ENCODE results near the gene GATD1. TPM values are rescaled to one million over a fixed set of nuclear protein-coding genes. Genes with fewer than 3 reads are reported as not detected.

GATD1 gene
- total and polyA plus RNA-seq, 11 donors = 13.4 to 30.8 (median 20.5) TPM

DNA sequence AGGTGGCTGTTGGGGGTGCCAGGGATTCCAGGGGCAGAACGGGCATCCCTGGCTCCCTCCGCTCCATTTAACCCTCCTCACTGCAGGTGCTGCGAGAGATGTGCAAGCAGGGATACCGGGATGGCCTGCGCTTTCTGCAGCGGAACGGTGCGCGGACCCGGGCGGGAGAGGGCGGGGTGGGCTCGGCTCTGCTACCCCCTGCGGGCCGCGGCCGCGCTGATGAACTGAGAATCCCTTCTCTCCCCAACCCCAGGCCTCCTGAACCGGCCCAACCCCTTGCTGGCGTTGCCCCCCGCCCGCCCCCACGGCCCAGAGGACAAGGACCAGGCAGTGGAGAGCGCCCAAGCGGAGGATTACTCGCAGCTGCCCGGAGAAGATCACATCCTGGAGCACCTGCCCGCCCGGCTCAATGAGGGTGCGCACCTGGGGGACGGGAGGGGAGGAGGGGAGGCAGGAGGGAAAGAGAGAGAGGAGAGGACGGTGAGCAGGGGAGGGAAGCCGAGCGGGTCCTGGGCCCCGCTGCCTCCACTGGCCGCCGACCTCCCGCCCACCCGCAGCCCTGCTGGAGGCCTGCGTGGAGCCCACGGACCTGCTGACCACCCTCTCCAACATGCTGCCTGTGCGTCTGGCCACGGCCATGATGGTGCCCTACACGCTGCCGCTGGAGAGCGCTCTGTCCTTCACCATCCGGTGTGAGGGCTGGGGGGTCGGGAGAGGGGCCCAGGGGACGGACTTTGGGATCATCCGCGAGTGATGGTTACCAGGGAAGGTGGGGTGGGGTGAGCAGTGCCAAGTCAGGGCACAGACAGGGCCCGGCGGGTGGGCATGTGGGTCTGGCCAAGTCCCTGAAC is 46.4 kb upstream of the GATD1 start:
- Histone ChIP-seq H3K27ac (peak overlapping the region in 1 of 12 donors; percentile 91), H3K4me3 (no peak overlapping the region), H3K9me3 (no peaks in the 10 kb centered on the region), H3K27me3 (peaks cover 0 to 8% (median 0%) of the 10 kb centered on the region in 9 donors), H3K36me3 (peaks cover 0 to 43% (median 30%) of the 10 kb centered on the region in 9 donors), H3K4me1 (peaks cover 10 to 69% (median 51%) of the 10 kb centered on the region in 12 donors)
- WGBS, 4 donors = 89 to 91% (median 90%) methylated on average over 43 to 53 of the region's 53 CpGs
- intact Hi-C loops (cut with DNase I) = no loop called here
- TF ChIP-seq CTCF (IDR thresholded peaks at IDR 0.05) (no peak), POLR2A (IDR thresholded peaks at IDR 0.05) (no peak)
- no peak for ATAC-seq
- DNase-seq = no peak

DNA sequence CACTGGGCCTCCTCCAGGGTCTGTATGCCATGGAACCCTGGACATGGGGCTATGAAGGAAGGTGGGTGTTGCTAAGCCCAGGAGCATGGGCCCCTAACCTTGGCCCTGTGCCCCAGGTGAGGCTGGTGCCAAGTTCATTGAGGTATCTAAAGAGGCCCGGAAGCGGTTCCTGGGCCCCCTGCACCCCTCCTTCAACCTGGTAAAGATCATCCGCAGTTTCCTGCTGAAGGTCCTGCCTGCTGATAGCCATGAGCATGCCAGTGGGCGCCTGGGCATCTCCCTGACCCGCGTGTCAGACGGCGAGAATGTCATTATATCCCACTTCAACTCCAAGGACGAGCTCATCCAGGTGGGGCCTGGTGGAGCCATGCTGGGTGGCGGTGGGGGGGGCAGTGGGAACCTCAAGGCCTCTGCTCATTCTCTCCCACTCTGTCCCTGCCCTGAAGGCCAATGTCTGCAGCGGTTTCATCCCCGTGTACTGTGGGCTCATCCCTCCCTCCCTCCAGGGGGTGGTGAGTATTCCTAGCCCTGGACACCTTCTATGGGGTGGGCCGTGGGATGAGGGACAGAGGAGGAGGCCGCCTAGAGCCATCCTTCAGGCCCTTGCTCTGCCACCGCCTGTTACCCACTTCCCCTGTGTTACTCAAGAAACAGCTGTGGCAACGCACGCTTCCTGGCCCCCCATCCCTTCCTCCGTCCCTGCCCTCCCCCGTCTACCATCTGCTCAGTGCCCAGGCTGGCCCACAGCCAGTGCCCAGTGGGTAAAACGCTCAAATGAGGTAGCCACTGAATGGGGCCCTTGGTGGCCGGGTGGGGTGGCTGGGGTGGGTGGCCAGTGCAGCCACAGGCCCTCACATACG is 44.5 kb upstream of the GATD1 start:
- Histone ChIP-seq H3K27ac (peak overlapping the region in 11 of 12 donors; percentile 91 to 100 (median 97)), H3K27me3 (peaks cover 0 to 1% (median 0%) of the 10 kb centered on the region in 9 donors), H3K4me3 (peak overlapping the region in 8 of 12 donors; percentile 74 to 99 (median 94)), H3K4me1 (peaks cover 10 to 53% (median 36%) of the 10 kb centered on the region in 12 donors), H3K9me3 (no peaks in the 10 kb centered on the region), H3K36me3 (peaks cover 0 to 43% (median 30%) of the 10 kb centered on the region in 9 donors)
- TF ChIP-seq CTCF (IDR thresholded peaks at IDR 0.05) (no peak), POLR2A (IDR thresholded peaks at IDR 0.05) (no peak)
- intact Hi-C loops (cut with DNase I) = no loop called here
- 63 to 68% (median 68%) methylated on average over 18 to 22 of the region's 22 CpGs for WGBS, 4 donors
- peak in 1 of 4 donors; percentile 0 for ATAC-seq
- DNase-seq = peak in 2 of 5 donors; percentile 74 to 78

DNA sequence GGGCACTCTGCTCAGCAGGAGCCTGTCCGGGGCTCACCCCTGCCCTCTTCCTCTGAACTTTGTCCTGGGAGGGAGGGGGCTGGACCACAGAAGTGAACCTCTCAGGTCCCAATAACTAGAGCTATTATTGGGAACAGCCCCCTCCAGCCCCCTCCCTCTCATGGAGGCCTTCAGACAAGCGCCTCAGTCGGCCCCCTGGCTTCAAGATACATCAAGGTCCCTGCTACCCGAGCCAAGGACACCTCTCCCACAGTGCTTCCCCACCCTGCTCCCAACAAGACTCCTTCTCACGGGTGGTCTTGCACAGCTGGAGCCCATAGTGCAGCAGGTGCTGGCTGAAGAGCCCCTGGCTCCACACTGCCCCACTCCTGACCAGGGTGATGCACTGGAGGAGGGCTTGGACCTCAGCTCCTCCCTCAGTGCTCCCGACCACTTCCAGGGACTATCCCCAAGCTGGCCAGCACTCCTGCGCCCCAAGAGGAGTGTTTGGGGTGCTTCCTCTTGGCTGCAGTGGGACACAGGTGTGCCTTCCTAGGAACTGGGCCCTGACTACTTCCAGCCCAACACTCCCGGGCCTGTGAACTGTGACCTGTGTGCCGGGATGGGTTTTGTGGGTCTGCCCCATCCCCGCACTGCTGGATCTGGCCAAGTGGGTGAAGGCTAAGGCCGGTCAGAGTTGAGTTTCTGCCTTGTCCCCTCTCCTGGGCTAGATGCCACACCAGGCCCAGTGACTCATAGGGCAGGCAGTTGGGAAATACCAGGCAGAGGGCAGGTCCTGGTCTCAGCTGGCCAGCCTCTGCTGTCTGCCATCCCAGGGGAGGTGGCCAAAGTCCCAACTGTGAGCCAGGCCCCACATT is 43.6 kb upstream of the GATD1 start:
- intact Hi-C loops (cut with DNase I) = no loop called here

More for the DNA sequence above, 43.6 kb upstream of the GATD1 start:
- DNase-seq (peak; percentile 83 to 91 (median 87)), ATAC-seq (peak; percentile 62 to 81 (median 72))
- Histone ChIP-seq H3K27me3 (no peaks in the 10 kb centered on the region), H3K36me3 (peaks cover 0 to 43% (median 30%) of the 10 kb centered on the region in 9 donors), H3K4me3 (peak overlapping the region; percentile 74 to 99 (median 88)), H3K27ac (peak overlapping the region; percentile 91 to 100 (median 96)), H3K9me3 (no peaks in the 10 kb centered on the region), H3K4me1 (peaks cover 10 to 45% (median 28%) of the 10 kb centered on the region in 12 donors)
- WGBS, 4 donors = 37 to 50% (median 45%) methylated on average over 5 to 11 of the region's 11 CpGs
- TF ChIP-seq CTCF (IDR thresholded peaks at IDR 0.05) (no peak), POLR2A (IDR thresholded peaks at IDR 0.05) (no peak)
